HepG2 (cell line): ENCODE data around the gene POLA1.

Experiments used
- BORCS8-MEF2B ChIP-seq: sonication (generic); formaldehyde crosslinking; IDR thresholded peaks from 2 replicates; pipeline ENCODE4 v1.8.0; 2022; ENCODE audit warnings: mild to moderate bottlenecking, missing genetic modification reagents
- CBFB ChIP-seq: sonication (generic); formaldehyde crosslinking; IDR thresholded peaks from 2 replicates; pipeline ENCODE4 v1.4.0; 2020; ENCODE audit warnings: missing genetic modification reagents
- CERS6 ChIP-seq: sonication (generic); formaldehyde crosslinking; IDR thresholded peaks from 2 replicates; pipeline ENCODE4 v1.5.0; 2020; ENCODE audit warnings: missing genetic modification reagents
- CTCF ChIP-seq: sonication (generic); formaldehyde crosslinking; IDR thresholded peaks from 2 replicates; pipeline ENCODE4 v1.5.0; 2020; ENCODE audit warnings: mild to moderate bottlenecking, missing genetic modification reagents, moderate library complexity
- FOXA1 ChIP-seq, 2 experiments: fragments of 450-650 bp in 1 of 2; sonication (generic) in 1 of 2; formaldehyde crosslinking in 1 of 2; IDR thresholded peaks; 2 replicates each; pipeline versions ENCODE4 v1.4.0 to v1.6.1; 2016 to 2020; ENCODE audit warnings: missing genetic modification reagents in 1 of 2
- MLX ChIP-seq: IDR thresholded peaks from 2 replicates; pipeline ENCODE4 v1.6.1; 2016
- SIN3A ChIP-seq: IDR thresholded peaks from 2 replicates; pipeline ENCODE4 v1.6.1; 2011; ENCODE audit warnings: low read depth, mild to moderate bottlenecking, control low read depth, low read length, borderline replicate concordance
- SRF ChIP-seq: IDR thresholded peaks from 2 replicates; pipeline ENCODE4 v1.6.1; 2011; ENCODE audit warnings: mild to moderate bottlenecking, low read depth, low read length, moderate library complexity
- ZNF101 ChIP-seq: sonication (generic); formaldehyde crosslinking; IDR thresholded peaks from 2 replicates; pipeline ENCODE4 v1.4.0; 2020; ENCODE audit warnings: mild to moderate bottlenecking, low read depth, missing genetic modification reagents, borderline replicate concordance
- ZNF264 ChIP-seq: sonication (generic); formaldehyde crosslinking; IDR thresholded peaks from 2 replicates; pipeline ENCODE4 v1.4.0; 2020; ENCODE audit warnings: missing genetic modification reagents
- ZNF354B ChIP-seq: sonication (generic); formaldehyde crosslinking; IDR thresholded peaks from 2 replicates; pipeline ENCODE4 v1.8.0; 2022; ENCODE audit warnings: mild to moderate bottlenecking, missing genetic modification reagents
- ZNF441 ChIP-seq: sonication (generic); formaldehyde crosslinking; IDR thresholded peaks from 2 replicates; pipeline ENCODE4 v1.7.0; 2021; ENCODE audit warnings: missing genetic modification reagents, borderline replicate concordance
- ZNF776 ChIP-seq: sonication (generic); formaldehyde crosslinking; IDR thresholded peaks from 2 replicates; pipeline ENCODE4 v1.4.0; 2020; ENCODE audit warnings: mild to moderate bottlenecking, missing genetic modification reagents
- TF ChIP-seq, protein P1 (sequence below): sonication (generic); formaldehyde crosslinking; IDR thresholded peaks from 2 replicates; pipeline ENCODE4 v1.4.0; 2020; ENCODE audit warnings: missing genetic modification reagents

DNA sequence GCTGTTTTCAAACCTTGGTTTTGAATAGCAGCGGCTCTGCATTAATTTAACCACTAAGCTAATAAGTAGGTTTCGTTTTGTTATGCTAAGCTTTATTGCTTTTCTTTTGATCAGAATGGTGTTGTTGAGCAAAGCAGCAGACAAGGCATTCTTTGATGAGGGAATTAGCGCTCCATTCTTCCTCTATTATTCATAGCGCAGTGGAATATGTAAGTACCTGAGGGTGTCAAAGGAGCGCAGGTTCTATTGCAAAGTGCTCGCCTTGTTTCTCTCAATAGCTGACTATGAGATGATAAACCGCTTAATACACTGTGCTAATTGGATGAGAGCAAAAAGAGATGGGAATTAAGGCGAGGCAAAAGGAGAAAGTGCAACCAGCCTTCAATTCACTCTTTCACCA lies 305.8 kb downstream of the POLA1 start:
- TF ChIP-seq CERS6: no peak
- TF ChIP-seq ZNF441: no peak
- TF ChIP-seq, protein P1, sequence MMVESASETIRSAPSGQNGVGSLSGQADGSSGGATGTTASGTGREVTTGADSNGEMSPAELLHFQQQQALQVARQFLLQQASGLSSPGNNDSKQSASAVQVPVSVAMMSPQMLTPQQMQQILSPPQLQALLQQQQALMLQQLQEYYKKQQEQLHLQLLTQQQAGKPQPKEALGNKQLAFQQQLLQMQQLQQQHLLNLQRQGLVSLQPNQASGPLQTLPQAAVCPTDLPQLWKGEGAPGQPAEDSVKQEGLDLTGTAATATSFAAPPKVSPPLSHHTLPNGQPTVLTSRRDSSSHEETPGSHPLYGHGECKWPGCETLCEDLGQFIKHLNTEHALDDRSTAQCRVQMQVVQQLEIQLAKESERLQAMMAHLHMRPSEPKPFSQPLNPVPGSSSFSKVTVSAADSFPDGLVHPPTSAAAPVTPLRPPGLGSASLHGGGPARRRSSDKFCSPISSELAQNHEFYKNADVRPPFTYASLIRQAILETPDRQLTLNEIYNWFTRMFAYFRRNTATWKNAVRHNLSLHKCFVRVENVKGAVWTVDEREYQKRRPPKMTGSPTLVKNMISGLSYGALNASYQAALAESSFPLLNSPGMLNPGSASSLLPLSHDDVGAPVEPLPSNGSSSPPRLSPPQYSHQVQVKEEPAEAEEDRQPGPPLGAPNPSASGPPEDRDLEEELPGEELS (CRISPR knock-in tag): no peak
- no peak for TF ChIP-seq CBFB (CRISPR knock-in tag)
- no peak for TF ChIP-seq SRF
- no peak for TF ChIP-seq MLX (CRISPR knock-in tag)
- no peak for TF ChIP-seq ZNF264 (CRISPR knock-in tag)
- no peak for TF ChIP-seq CTCF (CRISPR knock-in tag)
- no peak for TF ChIP-seq ZNF354B (CRISPR knock-in tag)
- no peak for TF ChIP-seq ZNF101 (CRISPR knock-in tag)
- TF ChIP-seq BORCS8-MEF2B (CRISPR knock-in tag): no peak
- no peak for TF ChIP-seq FOXA1 (IDR thresholded peaks at IDR 0.05)
- no peak for TF ChIP-seq FOXA1 (CRISPR knock-in tag; IDR thresholded peaks at IDR 0.05)
- no peak for TF ChIP-seq SIN3A
- TF ChIP-seq ZNF776 (CRISPR knock-in tag): no peak
